OCI-LY1 (cell line): ENCODE results near the gene PMM1.

ENCODE experiments used
- EZH2 ChIP-seq: fragments of 200-600 bp; sonication (generic), shearing (Covaris generic); IDR thresholded peaks from 2 replicates; pipeline ENCODE4 v1.8.0; 2017; ENCODE audit warnings: borderline replicate concordance, mixed run types, mild to moderate bottlenecking, antibody characterized with exemption, low read length, moderate library complexity, mixed read lengths
- TF ChIP-seq, protein P1 (sequence below): fragments of 200-600 bp; sonication (generic), shearing (Covaris generic); IDR thresholded peaks from 2 replicates; pipeline ENCODE4 v1.5.1; 2017; ENCODE audit warnings: mild to moderate bottlenecking, antibody characterized with exemption, low read length, moderate library complexity, mixed read lengths

DNA sequence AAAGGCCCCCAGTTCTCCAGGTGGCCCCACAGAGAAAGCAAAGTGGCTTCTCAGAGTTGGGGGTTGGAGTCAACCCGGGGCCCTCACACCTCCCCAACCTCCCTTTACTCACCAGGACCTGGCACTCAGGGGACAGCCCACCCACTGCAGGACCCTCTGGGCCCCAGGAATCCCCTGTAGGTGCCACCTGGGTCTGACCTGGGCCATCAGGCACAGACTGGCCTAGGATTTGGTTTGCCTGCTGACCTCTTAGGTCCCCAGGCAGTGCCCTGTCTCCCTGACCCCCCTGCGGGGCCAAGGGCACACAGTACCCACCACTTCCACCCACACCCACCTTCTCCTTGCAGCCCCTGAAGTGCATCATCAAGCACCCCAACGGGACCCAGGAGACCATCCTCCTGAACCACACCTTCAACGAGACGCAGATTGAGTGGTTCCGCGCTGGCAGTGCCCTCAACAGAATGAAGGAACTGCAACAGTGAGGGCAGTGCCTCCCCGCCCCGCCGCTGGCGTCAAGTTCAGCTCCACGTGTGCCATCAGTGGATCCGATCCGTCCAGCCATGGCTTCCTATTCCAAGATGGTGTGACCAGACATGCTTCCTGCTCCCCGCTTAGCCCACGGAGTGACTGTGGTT lies 61.4 kb downstream of the PMM1 start:
- TF ChIP-seq EZH2 = no peak
- TF ChIP-seq, protein P1, sequence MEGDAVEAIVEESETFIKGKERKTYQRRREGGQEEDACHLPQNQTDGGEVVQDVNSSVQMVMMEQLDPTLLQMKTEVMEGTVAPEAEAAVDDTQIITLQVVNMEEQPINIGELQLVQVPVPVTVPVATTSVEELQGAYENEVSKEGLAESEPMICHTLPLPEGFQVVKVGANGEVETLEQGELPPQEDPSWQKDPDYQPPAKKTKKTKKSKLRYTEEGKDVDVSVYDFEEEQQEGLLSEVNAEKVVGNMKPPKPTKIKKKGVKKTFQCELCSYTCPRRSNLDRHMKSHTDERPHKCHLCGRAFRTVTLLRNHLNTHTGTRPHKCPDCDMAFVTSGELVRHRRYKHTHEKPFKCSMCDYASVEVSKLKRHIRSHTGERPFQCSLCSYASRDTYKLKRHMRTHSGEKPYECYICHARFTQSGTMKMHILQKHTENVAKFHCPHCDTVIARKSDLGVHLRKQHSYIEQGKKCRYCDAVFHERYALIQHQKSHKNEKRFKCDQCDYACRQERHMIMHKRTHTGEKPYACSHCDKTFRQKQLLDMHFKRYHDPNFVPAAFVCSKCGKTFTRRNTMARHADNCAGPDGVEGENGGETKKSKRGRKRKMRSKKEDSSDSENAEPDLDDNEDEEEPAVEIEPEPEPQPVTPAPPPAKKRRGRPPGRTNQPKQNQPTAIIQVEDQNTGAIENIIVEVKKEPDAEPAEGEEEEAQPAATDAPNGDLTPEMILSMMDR = no peak
